Measurements from ENCODE around the gene TAF1C.
A peak's percentile ranks its signal among the peaks of the same experiment; 100 is the strongest.
"Not testable (repeated sequence)": the region's sequence is repeated elsewhere in the genome, so short reads cannot be mapped to it uniquely, and the experiment has no call there.

The TAF1C gene

GRCh38 chr16:84207251-84207650 lies 20.4 kb upstream of the TAF1C start:
- DNase-seq, result no peak

- no peak for DNase-seq
Measured at GRCh38 chr16:84205976-84206691, 19.3 kb upstream of the TAF1C start.

DNA sequence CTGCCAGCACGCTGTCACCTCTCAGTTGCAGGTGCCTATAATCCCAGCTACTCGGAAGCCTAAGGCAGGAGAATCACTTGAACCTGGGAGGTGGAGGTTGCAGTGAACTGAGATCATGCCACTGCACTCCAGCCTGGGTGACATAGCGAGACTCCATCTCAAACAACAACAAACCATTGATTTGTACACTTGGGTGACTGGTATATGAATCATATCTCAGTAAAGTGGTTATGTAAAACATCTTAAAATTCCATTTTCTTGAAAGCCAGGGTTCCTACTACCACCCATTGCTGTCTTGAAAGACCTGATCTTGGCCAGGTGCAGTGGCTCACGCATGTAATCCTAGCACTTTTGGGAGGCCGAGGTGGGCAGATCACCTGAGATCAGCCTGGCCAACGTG lies 18.3 kb upstream of the TAF1C start:
- DNase-seq, result not testable (repeated sequence)

DNA sequence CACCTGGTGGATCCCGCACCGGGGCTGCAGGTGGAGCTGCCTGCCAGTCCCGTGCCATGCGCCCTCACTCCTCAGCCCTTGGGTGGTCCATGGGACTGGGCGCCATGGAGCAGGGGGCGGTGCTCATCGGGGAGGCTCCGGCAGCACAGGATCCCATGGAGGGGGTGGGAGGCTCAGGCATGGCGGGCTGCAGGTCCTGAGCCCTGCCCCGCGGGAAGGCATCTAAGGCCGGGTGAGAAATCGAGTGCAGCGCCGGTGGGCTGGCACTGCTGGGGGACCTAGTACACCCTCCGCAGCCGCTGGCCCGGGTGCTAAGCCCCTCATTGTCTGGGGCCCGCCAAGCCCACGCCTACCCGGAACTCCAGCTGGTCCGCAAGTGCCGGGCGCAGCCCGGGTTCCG lies 17.7 kb upstream of the TAF1C start:
- DNase-seq, result not testable (repeated sequence)

- DNase-seq, result no peak
Measured at GRCh38 chr16:84199861-84200260, 13.0 kb upstream of the TAF1C start.

- no peak for DNase-seq
Measured at GRCh38 chr16:84199097-84199496, 12.2 kb upstream of the TAF1C start.

DNA sequence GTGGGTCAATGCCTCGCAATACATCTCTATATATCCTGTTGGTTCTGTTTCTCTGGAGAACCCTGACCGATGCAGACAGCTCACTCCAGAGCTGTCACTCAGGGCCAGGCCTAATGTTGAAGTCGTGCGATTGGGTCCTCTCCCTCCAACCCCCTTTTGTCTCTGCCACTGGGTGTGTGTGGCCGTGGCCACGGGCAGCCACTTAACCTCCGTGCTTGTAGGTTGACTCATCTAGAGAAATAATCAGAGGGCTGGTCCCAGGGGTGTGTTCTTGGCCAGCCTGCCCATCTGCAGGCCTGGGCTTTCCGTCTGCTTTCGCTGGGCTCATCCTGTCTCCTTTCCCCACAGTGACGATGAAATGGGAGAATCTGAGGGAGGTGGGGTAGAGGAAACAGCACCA lies 11.5 kb upstream of the TAF1C start:
- no peak for DNase-seq

DNA sequence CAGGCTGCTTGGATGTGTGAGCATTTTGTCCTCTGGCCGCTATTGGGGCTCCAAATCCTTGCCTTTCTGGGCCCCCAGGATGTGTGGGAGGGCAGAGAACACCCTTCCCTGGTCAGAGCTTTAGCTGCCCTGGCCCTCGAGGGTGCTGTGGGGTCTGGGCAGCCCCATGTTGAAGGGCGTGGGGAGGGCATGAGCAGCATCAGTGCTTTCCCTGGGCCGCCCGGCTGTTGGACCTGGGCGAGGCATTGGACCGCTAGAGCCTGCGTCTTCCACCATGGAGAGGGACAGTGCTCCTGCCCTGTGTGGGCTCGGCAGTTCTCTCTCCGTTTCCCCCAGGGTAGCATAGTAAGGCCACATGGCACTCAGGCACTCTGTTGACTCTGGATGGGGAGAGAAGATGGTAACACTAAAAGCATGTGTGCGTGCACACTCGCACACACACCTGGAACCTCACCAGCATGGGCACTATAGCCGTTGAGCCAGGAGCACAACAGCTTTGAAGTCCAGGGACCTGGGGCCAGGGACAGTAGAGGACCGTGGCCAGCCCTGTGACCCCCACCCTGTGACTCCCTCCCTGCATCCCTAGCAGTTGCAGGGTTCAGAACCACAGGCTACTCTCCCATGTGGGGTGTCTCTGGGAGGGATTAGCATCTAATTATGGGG lies 10.7 kb upstream of the TAF1C start:
- DNase-seq, result no peak

DNA sequence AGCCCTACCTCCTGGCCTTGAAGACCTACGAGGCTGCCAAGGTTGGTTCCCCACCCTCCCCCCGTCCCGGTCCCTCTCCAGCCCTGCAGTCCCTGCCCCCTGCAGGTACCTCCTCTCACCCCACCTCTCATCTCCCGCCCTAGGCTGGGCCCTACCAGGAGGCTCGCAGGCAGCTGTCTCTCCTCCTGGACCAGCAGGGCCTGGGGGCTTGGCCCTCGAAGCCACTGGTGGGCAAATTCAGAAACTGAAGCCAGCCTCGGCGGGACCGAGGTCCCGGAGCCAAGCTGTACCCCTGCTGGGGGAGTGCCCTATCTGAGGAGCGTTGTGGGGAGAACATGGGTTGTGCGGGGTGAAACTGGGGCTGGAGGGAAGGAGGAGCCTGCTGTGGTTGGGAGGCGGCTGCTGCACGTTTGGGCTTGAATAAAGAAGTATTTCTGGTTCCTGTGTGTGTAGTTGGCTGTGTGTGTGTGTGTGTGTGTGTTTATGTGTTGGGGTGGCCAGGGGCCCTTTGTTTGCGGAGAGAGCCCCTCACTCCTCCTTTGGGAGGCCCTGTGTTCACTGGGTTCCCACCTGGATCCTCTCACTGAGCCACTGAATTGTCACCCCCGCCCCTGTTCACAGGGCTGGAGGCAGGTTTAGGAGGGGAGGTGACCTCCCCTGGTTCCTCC lies 10.0 kb upstream of the TAF1C start:
- DNase-seq, result no peak

DNA sequence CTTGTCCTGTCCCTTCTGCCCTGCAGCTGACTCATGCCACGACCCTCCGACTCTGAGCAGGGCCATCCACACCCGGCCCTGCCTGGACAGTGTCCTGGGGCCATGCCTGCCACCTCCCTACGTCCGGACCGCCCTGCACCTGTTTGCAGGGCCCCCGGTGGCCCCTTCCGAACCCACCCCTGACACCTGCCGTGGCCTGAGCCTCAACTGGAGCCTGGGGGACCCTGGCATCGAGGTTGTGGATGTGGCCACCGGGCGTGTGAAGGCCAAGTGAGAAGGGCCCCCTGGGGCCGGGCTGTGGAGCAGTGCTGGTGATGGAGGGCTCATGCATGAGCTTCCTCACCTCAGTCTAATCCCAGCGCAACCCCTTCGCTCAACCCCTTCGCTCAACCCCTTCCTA lies 9.2 kb upstream of the TAF1C start:
- DNase-seq, result no peak

DNA sequence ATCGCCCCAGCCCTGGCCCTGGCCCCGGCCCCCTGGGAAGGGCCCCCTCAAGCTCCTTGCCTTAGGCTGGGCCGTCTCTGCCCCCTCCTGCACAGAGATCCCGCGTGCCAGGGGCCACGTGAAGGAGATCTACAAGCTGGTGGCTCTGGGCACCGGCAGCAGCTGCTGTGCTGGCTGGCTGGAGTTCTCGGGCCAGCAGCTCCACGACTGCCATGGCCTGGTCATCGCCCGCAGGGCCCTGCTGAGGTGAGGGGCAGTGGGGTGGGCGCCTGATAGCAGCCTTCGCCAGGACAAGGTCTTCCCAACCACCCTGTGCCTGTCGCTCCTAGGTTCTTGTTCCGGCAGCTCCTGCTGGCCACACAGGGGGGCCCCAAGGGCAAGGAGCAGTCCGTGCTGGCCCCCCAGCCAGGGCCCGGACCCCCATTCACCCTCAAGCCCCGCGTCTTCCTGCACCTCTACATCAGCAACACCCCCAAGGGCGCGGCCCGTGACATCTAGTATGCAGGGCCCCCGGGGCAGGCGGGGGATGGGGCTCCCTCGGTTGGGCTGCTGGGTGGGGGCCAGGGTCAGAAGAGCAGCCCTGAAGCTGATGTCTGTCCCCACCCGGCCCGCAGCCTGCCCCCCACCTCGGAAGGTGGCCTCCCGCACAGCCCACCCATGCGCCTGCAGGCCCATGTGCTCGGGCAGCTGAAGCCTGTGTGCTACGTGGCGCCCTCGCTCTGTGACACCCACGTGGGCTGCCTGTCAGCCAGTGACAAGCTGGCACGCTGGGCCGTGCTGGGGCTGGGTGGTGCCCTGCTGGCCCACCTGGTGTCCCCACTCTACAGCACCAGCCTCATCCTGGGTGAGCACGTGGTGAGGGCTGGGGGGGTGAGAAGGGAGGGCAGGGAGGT lies 8.6 kb upstream of the TAF1C start:
- DNase-seq, result no peak

GRCh38 chr16:84194470-84195200 lies 7.8 kb upstream of the TAF1C start:
- peak; percentile 34 for DNase-seq

- no peak for DNase-seq
Measured at GRCh38 chr16:84194018-84194417, 7.2 kb upstream of the TAF1C start.

DNA sequence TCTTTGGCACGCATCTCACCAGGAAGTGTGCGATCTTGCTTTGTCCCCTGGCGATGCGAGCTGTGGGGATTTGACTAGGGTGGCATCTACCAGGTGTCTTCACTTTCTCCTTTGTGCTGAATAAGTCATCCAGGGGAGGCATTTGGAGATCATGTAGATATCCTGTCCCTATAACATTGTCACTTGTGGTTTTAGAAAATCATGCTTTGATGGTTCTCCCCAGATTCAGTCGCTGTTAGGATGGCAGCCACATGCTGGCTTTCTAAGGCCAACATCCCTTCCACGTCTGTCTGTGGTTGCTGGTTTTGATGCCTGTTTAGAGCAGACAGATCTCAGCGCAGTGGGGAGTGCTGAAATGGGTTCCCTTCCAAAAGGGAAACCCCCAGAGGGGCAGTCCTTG lies 6.6 kb upstream of the TAF1C start:
- no peak for DNase-seq

GRCh38 chr16:84191466-84191865 lies 4.6 kb upstream of the TAF1C start:
- DNase-seq, result no peak

- no peak for DNase-seq
Measured at GRCh38 chr16:84190731-84191388, 4.0 kb upstream of the TAF1C start, which contains the start of gene ADAD2. TSS of gene ADAD2 (plus strand) at chr16:84191157. CDS start at chr16:84191231, 74 bp downstream.

DNA sequence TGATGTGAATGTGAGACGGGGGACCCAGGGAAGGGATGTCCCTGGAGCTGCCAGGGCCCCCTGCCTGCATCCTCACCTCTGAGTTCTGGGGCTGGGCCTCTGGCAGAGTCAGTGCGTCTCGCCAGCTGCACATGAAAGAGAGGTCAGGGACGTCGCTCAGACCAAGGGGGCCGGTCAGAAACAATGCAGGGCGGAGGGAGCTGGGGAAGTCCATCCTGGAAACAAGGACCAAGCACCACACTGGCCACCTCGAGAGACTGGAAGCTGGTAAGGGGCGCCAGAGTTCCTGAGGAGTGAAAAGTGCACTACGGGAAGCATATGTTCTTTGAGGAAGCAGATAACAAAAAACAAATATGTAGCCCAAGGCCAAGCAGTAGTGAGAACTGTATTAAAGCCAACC lies 2.1 kb downstream of the TAF1C start:
- no peak for DNase-seq

DNA sequence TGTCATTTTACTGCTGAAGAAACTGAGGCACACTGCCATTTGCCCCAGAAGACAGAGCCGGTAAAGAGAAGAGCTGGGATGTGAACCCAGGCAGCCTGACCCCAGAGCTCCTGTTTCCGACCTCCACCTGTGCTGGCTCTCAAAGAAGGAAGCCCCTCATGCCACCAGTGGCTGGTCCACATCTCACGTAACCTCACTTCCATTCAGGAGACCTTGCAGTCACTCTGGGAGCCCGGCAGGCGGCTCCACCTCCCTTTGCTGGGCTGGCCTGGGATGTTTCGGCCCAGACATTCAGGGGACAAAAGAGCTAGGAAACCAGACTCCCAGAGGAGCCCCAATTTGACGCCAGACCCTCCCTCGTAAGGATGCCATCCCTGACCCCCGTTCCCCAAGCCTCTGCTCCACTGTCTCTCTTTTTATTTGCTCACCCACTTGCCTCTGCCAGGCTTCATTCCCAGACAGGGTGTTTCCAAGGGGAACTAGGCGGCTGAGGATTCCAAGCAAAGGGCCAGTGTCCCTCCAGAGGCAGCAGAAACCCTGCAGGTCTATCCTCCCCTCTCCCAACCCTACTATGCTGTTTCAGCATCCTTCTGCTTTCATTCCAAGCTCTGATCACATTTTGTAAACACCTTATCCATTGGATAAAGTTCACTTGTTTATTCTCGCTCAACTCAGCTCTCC lies 2.8 kb downstream of the TAF1C start:
- DNase-seq, result no peak

GRCh38 chr16:84183572-84183875 lies 3.3 kb downstream of the TAF1C start:
- DNase-seq, result no peak

DNA sequence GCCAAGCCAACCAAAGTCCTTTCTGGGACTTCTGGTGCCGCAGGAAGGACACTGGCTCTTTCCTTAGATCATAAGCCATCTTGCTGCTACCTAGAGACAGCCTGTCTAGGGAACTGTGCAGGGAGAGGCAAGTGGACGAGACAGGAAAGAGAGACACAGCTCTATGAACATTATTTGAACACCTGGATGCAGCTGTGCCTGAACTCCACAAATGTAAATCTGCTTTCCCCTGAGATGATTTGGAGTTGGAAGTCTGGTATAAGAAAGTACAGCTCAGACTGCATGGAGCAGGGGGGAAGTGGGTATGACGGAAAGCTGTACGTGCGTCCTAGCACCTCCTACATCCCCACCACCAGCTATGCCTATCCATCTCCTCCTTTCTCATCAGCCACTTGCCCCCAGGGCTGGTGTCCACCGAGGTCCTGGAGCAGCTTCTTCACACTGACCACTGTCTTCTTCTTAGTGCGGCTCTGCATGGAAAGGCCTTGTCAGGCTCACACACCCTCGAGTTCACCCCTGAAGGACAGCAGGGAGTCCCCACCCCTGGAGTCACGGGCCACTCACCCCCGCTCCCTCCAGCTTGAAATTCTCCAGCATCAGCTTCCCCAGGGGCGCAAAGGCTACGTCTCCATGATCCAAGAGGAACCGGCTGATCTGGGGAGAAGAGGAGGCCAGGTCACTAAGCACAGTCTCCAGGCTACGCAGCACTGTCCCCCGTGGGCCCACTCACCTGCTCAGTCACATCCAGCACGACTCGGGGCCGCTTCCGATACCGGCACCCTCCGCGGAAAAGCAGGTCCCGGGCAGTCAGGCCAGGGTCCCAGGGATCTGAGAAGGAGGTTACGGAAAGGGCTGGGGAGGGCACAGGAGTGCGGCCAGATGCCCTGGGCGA lies 3.9 kb downstream of the TAF1C start:
- DNase-seq, result no peak
